ENCODE data around the gene ANKS4B. TPM values are rescaled to one million over a fixed set of nuclear protein-coding genes. Genes with fewer than 3 reads are reported as not detected.

Gene ANKS4B
- total RNA-seq (ENCODE audit: low replicate concordance), result 5.2 and 8.9 TPM in 2 replicates
- long read RNA-seq, full-length matches to known transcripts, result 53 of 58 reads
- long read RNA-seq, partial matches to known transcripts, result 1 of 58 reads
- long read RNA-seq, other reads (novel, unspliced or antisense), result 4 of 58 reads

DNA sequence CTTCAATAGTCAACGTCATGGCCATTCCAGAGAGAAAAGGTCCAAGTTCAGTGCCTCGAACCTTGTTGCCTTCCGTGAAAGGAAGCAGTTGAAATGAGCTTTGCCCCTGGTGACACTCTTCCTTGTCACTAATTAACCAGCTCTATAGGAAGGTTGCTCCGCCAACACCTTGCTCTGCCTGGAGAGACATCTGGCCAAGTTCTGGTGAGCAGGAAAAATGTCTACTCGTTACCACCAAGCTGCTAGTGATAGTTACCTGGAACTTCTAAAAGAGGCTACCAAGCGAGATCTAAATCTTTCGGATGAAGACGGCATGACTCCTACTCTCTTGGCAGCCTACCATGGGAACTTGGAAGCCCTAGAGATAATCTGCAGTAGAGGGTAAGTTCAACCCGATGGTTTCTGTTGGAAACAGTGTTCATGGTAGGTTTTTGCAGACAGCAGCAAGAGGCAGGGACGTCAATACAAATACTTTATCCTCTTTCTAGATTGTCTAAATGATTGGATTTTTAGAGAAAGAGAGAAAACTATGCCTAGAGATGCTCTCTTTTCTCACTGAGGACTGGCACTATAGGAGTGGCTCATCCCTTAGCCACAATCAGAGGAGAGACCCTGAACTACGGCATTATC is at the start of gene ANKS4B:
Gene ANKS4B (plus strand): TSS at position 179 of the 630 bp plus-strand sequence. CDS start 39 bp downstream, at position 218.
- Mint-ChIP-seq H3K27ac (peak within 1 kb of the TSS; percentile 43), H3K4me3 (peak within 1 kb of the TSS; percentile 78), H3K4me1 (ENCODE audit: unreplicated experiment) (peaks cover under 1% of the 10 kb centered on the region), H3K9me3 (no peaks in the 10 kb centered on the region), H3K36me3 (no peaks in the 10 kb centered on the region), H3K27me3 (peaks cover 3% of the 10 kb centered on the region)
- no peak for TF ChIP-seq CTCF (conservative IDR thresholded peaks at IDR 0.05)
- no peak for DNase-seq (ENCODE audit: extremely low spot score, unreplicated experiment)

DNA sequence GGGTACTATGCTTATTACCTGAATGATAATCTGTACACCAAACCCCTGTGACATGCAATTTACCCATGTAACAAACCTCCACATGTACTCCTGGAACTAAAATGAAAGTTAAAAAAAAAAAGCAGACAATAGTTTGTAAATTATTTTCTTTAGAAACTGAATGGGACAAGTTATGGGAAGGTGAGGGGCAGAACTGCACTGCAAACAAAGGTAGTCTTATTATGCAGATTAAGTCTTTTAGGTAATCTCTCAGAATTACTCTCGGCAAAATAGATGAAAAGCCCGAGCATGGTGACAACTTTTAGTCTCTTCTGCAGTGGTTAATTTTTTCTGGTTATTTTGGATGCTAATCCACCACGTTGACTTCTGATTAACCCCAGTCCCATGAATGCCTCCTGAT is 49.5 kb upstream of the ANKS4B start:
- peaks cover 18% of the 10 kb centered on the region for H3K36me3 Mint-ChIP-seq
- no peak overlapping the region for H3K27ac Mint-ChIP-seq

DNA sequence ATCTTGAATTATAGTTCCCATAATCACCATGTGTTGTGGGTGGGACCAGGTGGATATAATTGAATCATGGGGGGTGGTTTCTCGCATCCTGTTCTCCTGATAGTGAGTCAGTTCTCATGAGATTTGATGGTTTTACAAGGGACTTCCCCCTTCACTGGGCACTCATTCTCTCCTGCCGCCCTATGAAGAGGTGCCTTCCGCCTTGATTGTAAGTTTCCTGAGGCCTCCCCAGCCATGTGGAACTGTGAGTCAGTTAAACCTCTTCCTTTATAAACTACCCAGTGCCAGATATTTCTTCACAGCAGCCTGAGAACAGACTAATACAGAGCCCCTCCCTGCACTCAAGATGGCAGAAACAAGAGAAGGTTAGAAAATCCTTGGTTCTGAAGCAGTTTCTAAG is 48.7 kb upstream of the ANKS4B start:
- H3K36me3 Mint-ChIP-seq, result peaks cover 18% of the 10 kb centered on the region
- H3K4me1 Mint-ChIP-seq (ENCODE audit: unreplicated experiment), result peaks cover 4% of the 10 kb centered on the region

More for the DNA sequence above, 49.5 kb upstream of the ANKS4B start:
- no peak overlapping the region for H3K4me3 Mint-ChIP-seq
- H3K9me3 Mint-ChIP-seq, result no peaks in the 10 kb centered on the region
- DNase-seq (ENCODE audit: extremely low spot score, unreplicated experiment), result no peak
- H3K27me3 Mint-ChIP-seq, result peaks cover 4% of the 10 kb centered on the region
- TF ChIP-seq CTCF (conservative IDR thresholded peaks at IDR 0.05), result no peak
- H3K4me1 Mint-ChIP-seq (ENCODE audit: unreplicated experiment), result peaks cover 4% of the 10 kb centered on the region

DNA sequence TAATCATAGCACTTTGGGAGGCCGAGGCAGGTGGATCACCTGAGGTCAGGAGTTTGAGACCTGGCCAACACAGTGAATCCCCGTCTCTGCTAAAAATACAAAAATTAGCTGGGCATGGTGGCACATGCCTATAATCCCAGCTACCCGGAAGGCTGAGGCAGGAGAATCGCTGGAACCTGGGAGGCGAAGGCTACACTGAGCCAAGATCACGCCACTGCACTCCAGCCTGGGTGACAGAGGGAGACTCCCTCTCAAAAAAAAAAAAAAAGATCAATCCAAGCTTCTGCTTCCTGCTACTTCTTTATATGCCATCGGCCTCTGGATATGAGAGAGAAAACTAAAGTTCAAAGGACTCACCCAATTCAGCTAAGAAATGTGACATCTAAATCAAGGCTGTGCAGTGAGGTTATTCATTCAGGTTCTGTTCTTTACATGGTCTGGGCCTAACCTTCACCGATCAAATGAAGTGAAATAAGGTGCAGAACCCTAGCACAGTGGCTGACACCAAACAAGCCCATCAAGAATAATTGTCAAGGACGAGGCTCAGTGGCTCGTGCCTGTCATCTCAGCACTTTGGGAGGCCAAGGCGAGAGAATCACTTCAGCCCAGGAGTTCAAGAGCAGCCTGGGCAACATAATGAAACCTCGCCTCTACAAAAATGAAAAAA is 47.7 kb upstream of the ANKS4B start:
- H3K27ac Mint-ChIP-seq, result no peak overlapping the region
- peaks cover 4% of the 10 kb centered on the region for H3K4me1 Mint-ChIP-seq (ENCODE audit: unreplicated experiment)
- no peak for TF ChIP-seq CTCF (conservative IDR thresholded peaks at IDR 0.05)

More for the DNA sequence above, 48.7 kb upstream of the ANKS4B start:
- no peak for DNase-seq (ENCODE audit: extremely low spot score, unreplicated experiment)
- no peak overlapping the region for H3K27ac Mint-ChIP-seq
- no peaks in the 10 kb centered on the region for H3K9me3 Mint-ChIP-seq
- H3K4me3 Mint-ChIP-seq, result no peak overlapping the region
- peaks cover 4% of the 10 kb centered on the region for H3K27me3 Mint-ChIP-seq
- no peak for TF ChIP-seq CTCF (conservative IDR thresholded peaks at IDR 0.05)

DNA sequence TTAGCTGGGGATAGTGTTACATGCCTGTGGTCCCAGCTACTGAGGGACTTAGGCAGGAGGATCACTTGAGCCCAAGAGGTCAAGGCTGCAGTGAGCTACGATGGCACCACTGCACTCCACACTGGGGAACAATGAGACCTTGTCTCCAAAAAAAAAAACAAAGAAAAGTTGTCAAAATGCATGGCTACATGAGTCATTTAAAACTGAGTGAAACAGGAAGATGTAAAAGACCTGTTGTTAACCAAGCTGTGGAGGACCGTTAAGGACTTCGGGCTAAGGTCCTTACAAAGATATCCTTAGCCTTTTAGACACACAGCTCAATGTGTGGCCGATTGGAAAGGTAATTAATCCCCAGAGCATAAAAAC is 47.2 kb upstream of the ANKS4B start:
- H3K4me3 Mint-ChIP-seq, result no peak overlapping the region
- TF ChIP-seq CTCF (conservative IDR thresholded peaks at IDR 0.05), result no peak
- no peaks in the 10 kb centered on the region for H3K9me3 Mint-ChIP-seq
- no peak for DNase-seq (ENCODE audit: extremely low spot score, unreplicated experiment)
- H3K36me3 Mint-ChIP-seq, result peaks cover 10% of the 10 kb centered on the region
- H3K27me3 Mint-ChIP-seq, result peaks cover 8% of the 10 kb centered on the region
- H3K4me1 Mint-ChIP-seq (ENCODE audit: unreplicated experiment), result peaks cover 4% of the 10 kb centered on the region
- H3K27ac Mint-ChIP-seq, result no peak overlapping the region

More for the DNA sequence above, 47.7 kb upstream of the ANKS4B start:
- DNase-seq (ENCODE audit: extremely low spot score, unreplicated experiment), result no peak
- H3K9me3 Mint-ChIP-seq, result no peaks in the 10 kb centered on the region
- H3K27me3 Mint-ChIP-seq, result peaks cover 8% of the 10 kb centered on the region
- no peak overlapping the region for H3K4me3 Mint-ChIP-seq
- H3K36me3 Mint-ChIP-seq, result peaks cover 15% of the 10 kb centered on the region
